GM12878 (cell line): ENCODE data around the gene MTFP1. TPM values are rescaled to one million over a fixed set of nuclear protein-coding genes. Genes with fewer than 3 reads are reported as not detected.

Experiments used
- ATAC-seq: fragments of 200-7000 bp; cut with Tn5 transposase; 3 replicates; pipeline ENCODE4 v1.9.1; 2020; ENCODE audit warnings: mild to moderate bottlenecking, moderate library complexity
- BruUV-seq: library from RNA; stranded (reverse); fragments of 400-500 nt; replicated peaks from 2 replicates; lab custom pipeline; 2021; lab: Mats Ljungman, UMichigan
- CTCF ChIA-PET: fragments of 300-600 bp; sonication (Branson Sonifier 250); formaldehyde crosslinking; extraction: SDS; loops from one replicate; lab custom pipeline; 2021; ENCODE audit warnings: inconsistent platforms; lab: Yijun Ruan, JAX
- POLR2A ChIA-PET: fragments of 350-600 bp; formaldehyde crosslinking; extraction: SDS; loops from one replicate; lab custom pipeline; 2021; ENCODE audit warnings: inconsistent platforms; lab: Charles Lee
- RAD21 ChIA-PET: fragments of 300-600 bp; sonication (Branson Sonifier 250); formaldehyde crosslinking; loops from one replicate; lab custom pipeline; 2023; ENCODE audit warnings: antibody characterized with exemption; ENCODE audit not compliant: unreplicated experiment; lab: Charles Lee
- SMC1A ChIA-PET: fragments of 300-600 bp; sonication (Branson Sonifier 250); formaldehyde crosslinking; loops from one replicate; lab custom pipeline; 2023; ENCODE audit not compliant: unreplicated experiment, uncharacterized antibody; lab: Charles Lee
- DNase-seq: peaks from one replicate; pipeline ENCODE4 v3.0.0-alpha.2; 2011; ENCODE audit warnings: low read depth, low spot score
- FAIRE-seq: peaks from 3 replicates; lab custom pipeline; 2011; peaks lifted over from hg19 to GRCh38; lab: Jason Lieb, UNC
- H2AFZ ChIP-seq: 2 replicates; pipeline ENCODE4 v1.6.0; 2011; ENCODE audit warnings: low read depth, low read length, control low read depth; ENCODE audit not compliant: control insufficient read depth
- H3K27ac ChIP-seq: 2 replicates; pipeline ENCODE4 v1.5.1; 2011; ENCODE audit warnings: control low read depth; ENCODE audit not compliant: control insufficient read depth, insufficient read depth
- H3K27me3 ChIP-seq, 2 experiments: replicated peaks in 1 of 2; 2 replicates each; pipeline versions ENCODE4 v1.6.0 to v1.6.1; 2011; ENCODE audit warnings: low read length in 1 of 2; ENCODE audit not compliant: control insufficient read depth in 2 of 2, insufficient read depth in 2 of 2
- H3K36me3 ChIP-seq, 2 experiments: 2 replicates each; pipeline ENCODE4 v1.5.1; 2011; ENCODE audit warnings: low read length in 1 of 2; ENCODE audit not compliant: control insufficient read depth in 2 of 2, insufficient read depth in 2 of 2
- H3K4me1 ChIP-seq: 2 replicates; pipeline ENCODE4 v1.6.1; 2011; ENCODE audit warnings: mild to moderate bottlenecking, low read length, moderate library complexity, mixed read lengths; ENCODE audit not compliant: control insufficient read depth, insufficient read depth
- H3K4me2 ChIP-seq: 2 replicates; pipeline ENCODE4 v1.6.0; 2011; ENCODE audit warnings: control low read depth; ENCODE audit not compliant: control insufficient read depth, insufficient read depth
- H3K4me3 ChIP-seq: fragments of 200-600 bp; sonication (generic); 2 replicates; pipeline ENCODE4 v1.5.1; 2016
- H3K79me2 ChIP-seq: 2 replicates; pipeline ENCODE4 v1.6.0; 2011; ENCODE audit warnings: low read length; ENCODE audit not compliant: control insufficient read depth, insufficient read depth
- H3K9ac ChIP-seq: 2 replicates; pipeline ENCODE4 v1.8.0; 2011; ENCODE audit warnings: low read length, control low read depth, mixed read lengths; ENCODE audit not compliant: control insufficient read depth, insufficient read depth
- H3K9me3 ChIP-seq: replicated peaks from 3 replicates; pipeline ENCODE4 v1.5.1; 2011; ENCODE audit warnings: mild to moderate bottlenecking, low read length; ENCODE audit not compliant: control insufficient read depth, insufficient read depth
- H4K20me1 ChIP-seq: 2 replicates; pipeline ENCODE4 v1.6.0; 2011; ENCODE audit not compliant: control insufficient read depth, insufficient read depth
- BMI1 ChIP-seq: fragments of 450-650 bp; IDR thresholded peaks from 2 replicates; pipeline ENCODE4 v1.6.1; 2016; ENCODE audit warnings: mild to moderate bottlenecking, moderate library complexity, borderline replicate concordance
- EP300 ChIP-seq, 2 experiments: fragments of 150-350 bp in 1 of 2; IDR thresholded peaks; 2 replicates each; pipeline ENCODE4 v1.6.1; 2011 to 2012; ENCODE audit warnings: low read depth in 2 of 2, low read length in 2 of 2, borderline replicate concordance in 1 of 2, improper control_type of control experiment in 1 of 2, inconsistent platforms in 1 of 2; ENCODE audit not compliant: control insufficient read depth in 1 of 2
- HDAC6 ChIP-seq: fragments of 200-600 bp; sonication (generic); IDR thresholded peaks from one replicate; pipeline ENCODE4 v1.8.0; 2017; ENCODE audit warnings: antibody characterized with exemption; ENCODE audit not compliant: unreplicated experiment
- USF2 ChIP-seq: IDR thresholded peaks from 2 replicates; pipeline ENCODE4 v1.6.1; 2011; ENCODE audit warnings: low read depth, low read length, improper control_type of control experiment, borderline replicate concordance
- WGBS: methylation state at CpG from one replicate; pipeline ENCODE4 v1.1.6; 2016; ENCODE audit warnings: low lambda C conversion rate; ENCODE audit not compliant: insufficient replicate concordance, insufficient coverage; ENCODE audit errors: missing lambda C conversion rate; 5-methylcytosine and 5-hydroxymethylcytosine counted together
- in situ Hi-C: fragments of 300-500 bp; cut with MboI; formaldehyde crosslinking; loops from 9 replicates; pipeline ENCODE4 v1.14.3; 2018; ENCODE audit warnings: mixed read lengths
- intact Hi-C: fragments of 100-400 bp; cut with micrococcal nuclease; formaldehyde crosslinking; loops from one replicate; pipeline ENCODE4 v1.14.2; 2022; ENCODE audit not compliant: unreplicated experiment
- polyA plus RNA-seq, 11 experiments: library from polyadenylated mRNA; depleted of rRNA in 4 of 11; unstranded in 6 of 11; stranded (reverse) in 5 of 11; fragments of >200 nt; fragmentation: Nextera tagmentation in 4 of 11; fragmentation: Illumina TruSeq in 1 of 11; extraction: Ambion mirVana in 4 of 11; extraction: Trizol in 1 of 11; gene quantifications; 1 replicate in 1 of 11; 2 replicates in 10 of 11; pipeline versions ENCODE4 v1.2.1 to v1.2.3, GENCODE V29; 2011 to 2016; ENCODE audit warnings: inconsistent platforms in 2 of 11, missing spikeins in 2 of 11, low read depth in 1 of 11
- total RNA-seq, 4 experiments: library from RNA; depleted of rRNA in 3 of 4; stranded (reverse); fragments of >200 nt in 3 of 4; fragmentation: Illumina TruSeq in 1 of 4; extraction: Trizol in 1 of 4; gene quantifications; 2 replicates each; pipeline versions ENCODE4 v1.2.1 to v1.2.3, GENCODE V29; 2013 to 2021

Gene MTFP1
- total and polyA plus RNA-seq, 10 of the 15 experiments (the other 5 are each of a cell fraction or from before 2014, with no cell fraction given), result 20.5 to 133 (median 59.8) TPM

GRCh38 chr22:30416837-30417236, 8.7 kb upstream of the MTFP1 start:
- no peaks in the 10 kb centered on the region for H3K9me3 ChIP-seq
- peaks cover 4% of the 10 kb centered on the region for H3K4me1 ChIP-seq
- H4K20me1 ChIP-seq, result no peaks in the 10 kb centered on the region
- no peak overlapping the region for H3K27ac ChIP-seq
- no peak overlapping the region for H3K9ac ChIP-seq
- H3K27me3 ChIP-seq, result no peaks in the 10 kb centered on the region
- ChIA-PET RAD21 (no interaction called here), SMC1A (no interaction called here), POLR2A (interaction anchor here (1.1 kb wide), 1 partner anchor 21 kb away, joined by 5 read pairs; no protein-coding TSS in a partner anchor), CTCF (interaction anchor here (0.7 kb wide), 1 partner anchor 29 kb away, joined by 3 read pairs; the partner anchor contains the start of gene RNF215)
- no peak overlapping the region for H3K4me2 ChIP-seq
- peaks cover 6% of the 10 kb centered on the region for H3K79me2 ChIP-seq
- in situ Hi-C loops, result no loop called here
- ATAC-seq (no peak), FAIRE-seq (no peak), DNase-seq (no peak)
- BruUV-seq, result no TSS peak
- intact Hi-C loops, result no loop called here
- no peak overlapping the region for H2AFZ ChIP-seq
- TF ChIP-seq HDAC6 (no peak), BMI1 (no peak), EP300 (IDR thresholded peaks at IDR 0.05; ENCODE audit: borderline replicate concordance in 1 of 2, control insufficient read depth in 1 of 2, low read depth in 2 of 2, low read length in 2 of 2) (no peak), USF2 (no peak)
- 100% methylated on average over 1 of the region's 1 CpG for WGBS
- peaks cover 0 to 17% of the 10 kb centered on the region in 2 experiments; a peak in 2 of 4 replicates for H3K36me3 ChIP-seq
- H3K4me3 ChIP-seq, result no peak overlapping the region
